GM19025 (cell line): Measurements from ENCODE around the gene SPATC1L.

Experiments
- ATAC-seq: cut with Tn5 transposase; IDR thresholded peaks from one replicate; pipeline ENCODE4 v1.9.1; 2021; ENCODE audit warnings: mild to moderate bottlenecking, low read depth, moderate library complexity; ENCODE audit not compliant: unreplicated experiment

The SPATC1L gene

DNA sequence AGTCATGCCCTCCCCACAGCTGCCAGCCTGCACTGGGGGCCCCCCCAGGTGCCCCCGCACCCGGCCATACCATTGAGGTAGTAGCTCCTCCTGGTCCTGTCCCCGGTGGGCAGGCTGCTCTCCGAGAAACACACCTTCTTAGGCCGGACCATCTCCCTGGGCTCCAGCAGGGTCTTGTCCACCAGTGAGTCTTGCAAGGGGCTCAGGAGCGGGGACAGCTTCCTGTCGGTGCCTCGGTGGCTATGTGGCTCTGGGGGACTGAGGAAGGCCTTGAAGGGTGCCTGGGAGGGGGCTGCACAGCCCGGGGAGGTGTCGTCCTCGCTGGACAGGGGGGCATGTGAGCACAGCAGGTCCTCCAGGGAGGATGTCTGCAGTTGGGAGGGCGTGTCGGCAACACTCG is 16.0 kb downstream of the SPATC1L start:
- ATAC-seq = no peak

DNA sequence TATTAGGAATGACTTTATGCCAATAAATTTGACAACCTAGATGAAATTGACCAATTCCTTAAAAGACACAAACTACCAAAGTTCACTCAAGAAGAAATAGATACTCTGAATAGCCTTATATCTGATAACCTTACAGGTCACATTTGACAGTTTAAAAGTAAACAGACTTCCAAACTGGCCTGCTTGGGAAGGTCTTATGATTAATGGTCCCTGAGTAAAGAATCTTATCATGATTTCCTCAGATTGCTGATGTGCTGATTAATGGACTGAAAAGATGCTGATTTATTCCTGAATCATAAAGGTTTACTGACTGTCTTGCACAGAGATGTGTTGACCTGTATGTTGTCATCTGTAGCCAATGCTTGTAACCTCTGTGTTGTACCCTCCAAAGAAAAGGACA is 19.2 kb downstream of the SPATC1L start:
- no peak for ATAC-seq

DNA sequence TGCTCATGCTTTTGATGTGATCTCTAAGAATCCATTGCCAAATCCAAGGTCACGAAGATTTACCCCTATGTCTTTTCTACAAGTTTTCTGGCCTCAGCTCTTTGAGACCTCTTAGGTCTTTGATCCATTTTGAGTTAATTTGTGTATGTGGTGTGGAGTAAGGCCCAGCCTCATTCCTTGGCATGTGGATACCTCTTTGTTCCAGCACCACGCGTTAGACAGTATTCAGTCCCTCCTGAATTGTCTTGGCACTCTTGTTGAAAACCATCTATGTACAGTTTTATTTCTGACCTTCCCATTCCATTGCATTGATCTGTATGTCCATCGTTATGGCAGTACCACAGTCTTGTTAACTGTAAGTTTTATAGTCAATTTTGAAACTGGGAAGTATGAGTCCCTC is 20.9 kb downstream of the SPATC1L start:
- ATAC-seq = no peak

DNA sequence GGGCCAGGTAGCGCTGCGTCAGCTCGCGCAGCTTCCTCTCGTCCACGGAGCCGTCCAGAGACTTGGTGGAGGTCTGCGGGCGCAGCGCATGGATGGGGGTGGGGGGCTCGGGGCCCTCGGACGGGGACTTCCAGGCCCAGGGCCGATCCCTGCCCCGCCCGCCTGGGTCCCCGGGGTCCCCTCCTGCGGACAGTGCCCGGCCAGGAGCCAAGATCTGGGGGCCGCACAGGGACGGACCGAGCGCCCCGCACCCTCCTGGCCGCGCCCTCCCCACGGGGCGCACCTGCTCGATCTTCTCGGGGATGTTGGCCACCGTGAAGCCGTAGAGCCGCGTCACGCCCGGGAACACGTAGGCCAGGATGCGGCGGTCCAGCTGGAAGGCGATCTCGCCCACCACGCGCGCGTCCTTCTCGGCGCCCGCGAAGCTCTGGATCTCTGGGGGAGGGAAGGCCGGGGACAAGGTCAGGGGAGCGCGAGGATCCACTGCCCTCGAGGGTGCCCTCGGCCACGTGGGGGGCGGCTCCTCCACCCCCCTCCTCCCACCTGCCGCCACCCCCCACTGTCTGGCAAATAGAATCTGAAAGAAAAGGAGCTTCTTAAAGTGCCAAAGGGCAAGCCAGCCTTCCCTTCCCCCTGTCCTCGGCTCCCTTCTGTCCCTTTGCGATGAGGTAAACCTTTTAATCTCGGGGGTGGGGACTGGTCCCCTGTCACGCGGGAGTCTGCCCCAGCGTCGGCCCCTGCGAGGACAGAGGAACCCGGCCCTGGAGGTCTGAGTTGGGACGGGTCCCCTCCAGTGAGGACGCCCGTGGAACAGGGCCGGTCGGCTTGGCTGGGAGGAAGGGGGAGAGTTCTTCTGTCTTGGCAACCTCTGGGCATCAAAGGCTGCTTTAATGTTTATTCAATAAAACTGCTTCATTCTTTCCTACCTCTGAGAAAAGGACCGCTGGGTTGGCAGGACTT is 22.3 kb downstream of the SPATC1L start:
- ATAC-seq = no peak

DNA sequence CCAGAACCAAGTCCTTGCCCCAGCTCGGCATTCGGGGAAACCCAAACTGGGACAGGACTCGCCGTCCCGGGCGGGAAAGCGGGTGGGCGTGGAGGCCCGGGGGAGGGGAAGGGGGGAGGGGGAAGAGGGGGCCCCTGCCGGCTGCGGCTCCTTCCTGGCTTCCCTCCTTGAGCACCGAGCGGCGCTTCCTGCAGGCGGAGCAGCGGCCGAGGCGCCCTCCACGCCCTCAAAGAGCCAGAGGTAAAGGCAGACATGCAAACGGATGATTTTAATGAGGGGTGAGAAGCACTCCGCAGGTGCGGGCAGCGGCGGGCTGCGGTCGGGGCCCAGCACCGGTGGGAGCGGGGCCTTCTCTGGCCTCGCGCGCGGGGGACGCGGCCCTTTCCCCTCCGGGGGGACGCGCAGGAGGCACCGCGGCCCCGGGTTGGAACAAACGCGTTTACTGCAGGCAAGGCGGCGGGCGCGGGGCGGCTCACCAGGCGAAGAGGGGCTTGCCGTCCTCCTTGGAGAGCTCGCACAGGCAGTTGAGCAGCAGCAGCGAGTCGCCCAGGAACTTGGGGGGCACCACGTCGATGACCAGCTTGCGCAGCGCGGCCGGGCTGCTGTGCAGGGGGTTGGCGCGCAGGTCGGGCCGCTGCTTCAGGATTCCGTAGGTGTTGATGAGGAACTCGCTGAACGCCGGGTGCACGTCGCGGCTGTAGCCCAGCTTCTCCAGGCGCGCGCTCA is 23.2 kb downstream of the SPATC1L start:
- ATAC-seq = no peak

DNA sequence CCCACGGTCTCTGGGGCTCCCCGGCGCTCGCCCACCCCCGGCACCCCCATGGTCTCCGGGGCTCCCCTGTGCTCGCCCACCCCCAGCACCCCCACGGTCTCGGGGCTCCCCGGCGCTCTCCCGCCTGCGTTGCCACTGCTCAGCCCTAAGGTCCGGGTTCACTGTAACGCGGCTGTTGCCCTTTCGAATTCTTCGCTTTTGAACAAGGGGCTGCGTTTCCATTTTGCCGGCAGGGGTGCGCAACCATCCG is 23.7 kb downstream of the SPATC1L start:
- no peak for ATAC-seq

DNA sequence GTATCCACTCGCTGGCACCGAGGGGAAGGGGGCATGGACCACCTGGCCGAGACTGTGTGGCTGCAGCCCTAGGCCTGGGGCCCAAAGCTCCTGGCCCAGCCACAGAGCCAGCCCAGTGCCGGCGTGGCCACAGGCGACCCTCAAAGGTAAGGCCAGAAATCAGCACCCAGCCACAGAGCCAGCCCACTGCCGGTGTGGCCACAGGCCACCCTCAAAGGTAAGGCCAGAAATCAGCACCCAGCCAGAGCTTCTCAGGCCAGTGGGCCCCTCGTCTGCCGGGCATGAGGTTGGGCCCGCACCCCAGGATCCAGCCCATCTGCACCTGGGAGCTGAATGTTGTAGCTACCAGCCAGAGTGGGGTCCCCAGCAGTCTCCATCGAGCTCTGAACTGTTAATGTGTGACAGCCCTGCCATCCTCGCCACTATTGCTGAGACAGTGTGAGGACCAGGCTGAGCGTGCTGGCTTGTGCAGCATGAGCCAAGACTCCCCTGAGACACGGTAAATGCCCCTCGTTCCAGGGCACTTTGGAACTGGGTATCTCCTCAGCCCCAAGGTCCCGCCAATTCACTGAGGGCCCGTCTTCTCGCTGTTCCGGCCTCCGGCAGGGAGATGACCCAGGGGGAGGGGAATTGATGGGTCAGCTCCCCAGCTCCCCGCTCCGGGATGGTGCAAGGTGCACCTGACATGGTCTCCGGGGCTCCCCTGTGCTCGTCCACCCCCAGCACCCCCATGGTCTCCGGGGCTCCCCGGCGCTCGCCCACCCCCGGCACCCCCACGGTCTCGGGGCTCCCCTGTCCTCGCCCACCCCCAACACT is 24.2 kb downstream of the SPATC1L start:
- no peak for ATAC-seq

DNA sequence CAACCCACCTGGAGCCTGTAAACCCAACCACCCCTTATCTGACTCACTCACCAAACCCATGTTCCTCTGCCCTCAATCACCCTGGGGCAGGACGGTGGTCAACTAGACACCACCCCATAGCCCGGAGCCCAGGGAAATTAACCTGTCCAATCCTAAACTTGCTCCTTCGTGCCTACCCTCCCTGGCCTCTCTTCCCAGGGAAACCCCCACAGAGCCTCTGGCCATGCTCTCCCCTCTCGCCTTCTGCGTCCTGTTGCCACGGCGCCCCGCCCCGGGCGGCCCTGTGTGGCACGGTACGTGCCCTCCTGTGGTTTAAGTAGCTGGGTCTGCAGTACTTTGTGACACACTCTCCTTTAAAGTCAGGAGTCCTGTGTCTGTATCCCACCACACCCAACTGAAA is 24.9 kb downstream of the SPATC1L start:
- ATAC-seq = no peak

DNA sequence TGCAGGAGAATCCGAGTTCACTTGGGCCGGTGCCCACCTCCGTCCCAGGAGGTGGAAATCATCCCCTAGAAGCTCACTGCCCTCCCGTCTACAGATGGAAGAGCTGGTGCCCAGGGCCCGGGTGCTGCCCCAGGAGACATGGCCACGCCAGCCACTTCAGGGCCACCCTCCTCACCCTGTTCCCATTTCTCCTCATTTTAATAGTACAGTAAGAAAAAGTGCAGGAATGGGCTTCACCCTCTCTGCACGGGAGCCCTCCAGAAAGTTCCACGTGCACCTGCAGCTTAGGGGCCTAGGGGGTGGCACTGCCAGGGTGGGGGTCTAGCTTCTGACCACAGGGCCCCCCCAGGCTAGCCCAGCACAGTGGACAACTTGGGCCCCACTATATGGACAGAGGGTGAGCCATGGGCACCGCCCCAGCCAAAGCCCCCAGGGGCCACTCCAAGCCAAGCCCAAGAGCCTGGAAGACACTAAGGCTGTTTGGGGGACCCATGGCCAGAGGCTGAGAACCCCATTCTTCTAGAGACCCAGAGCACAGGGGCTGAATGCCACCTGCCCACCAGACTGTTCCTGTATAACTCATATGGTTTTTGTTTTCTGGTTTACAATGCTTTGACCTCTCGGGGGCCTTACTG is 25.5 kb downstream of the SPATC1L start:
- ATAC-seq = no peak

DNA sequence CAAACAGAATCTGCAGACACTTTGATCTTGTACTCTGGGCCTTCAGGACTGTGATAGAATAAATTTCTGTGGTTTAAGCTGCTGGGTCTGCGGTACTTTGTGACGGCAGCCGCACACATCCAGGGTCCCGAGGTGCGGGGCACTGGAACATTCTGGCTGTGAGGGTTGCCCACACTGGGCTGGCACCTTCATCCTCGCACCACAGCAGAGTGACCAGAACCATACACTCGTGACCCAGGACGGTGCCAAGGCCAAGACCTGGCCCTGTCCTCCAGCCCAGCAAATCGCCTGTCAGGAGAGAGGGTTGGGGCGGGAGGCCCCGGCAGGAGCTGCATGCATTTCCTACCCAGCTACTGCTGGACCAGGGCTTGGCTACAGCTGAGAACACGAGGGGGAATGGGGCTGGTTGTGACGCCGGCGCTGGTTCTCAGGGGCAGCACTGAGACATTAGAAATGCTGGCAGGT is 26.2 kb downstream of the SPATC1L start:
- no peak for ATAC-seq

DNA sequence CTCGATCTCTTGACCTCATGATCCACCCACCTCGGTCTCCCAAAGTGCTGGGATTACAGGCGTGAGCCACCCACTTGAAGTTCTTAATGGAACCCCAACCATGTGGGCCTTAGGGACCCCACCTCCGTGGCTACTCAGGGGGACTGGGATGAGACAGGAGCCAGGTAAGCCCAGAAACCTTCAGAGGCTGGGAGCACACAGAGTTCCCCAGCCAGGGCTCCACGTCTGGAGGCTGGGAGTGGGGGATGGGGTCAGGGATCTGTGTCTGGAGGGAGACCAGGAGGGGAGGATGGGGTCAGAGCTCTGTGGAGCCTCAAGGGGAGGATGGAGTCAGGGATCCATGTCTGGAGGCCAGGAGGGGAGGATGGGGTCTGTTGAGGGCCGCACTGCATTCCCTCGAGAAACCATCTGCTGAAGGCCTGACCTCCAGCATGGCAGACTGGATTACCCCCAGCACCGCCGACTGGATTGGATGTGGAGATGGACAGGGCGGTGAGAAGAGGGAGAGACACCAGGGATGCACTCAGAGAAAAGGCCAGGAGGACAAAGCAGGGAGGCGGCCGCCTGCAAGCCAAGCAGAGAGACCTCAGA is 26.8 kb downstream of the SPATC1L start:
- no peak for ATAC-seq

DNA sequence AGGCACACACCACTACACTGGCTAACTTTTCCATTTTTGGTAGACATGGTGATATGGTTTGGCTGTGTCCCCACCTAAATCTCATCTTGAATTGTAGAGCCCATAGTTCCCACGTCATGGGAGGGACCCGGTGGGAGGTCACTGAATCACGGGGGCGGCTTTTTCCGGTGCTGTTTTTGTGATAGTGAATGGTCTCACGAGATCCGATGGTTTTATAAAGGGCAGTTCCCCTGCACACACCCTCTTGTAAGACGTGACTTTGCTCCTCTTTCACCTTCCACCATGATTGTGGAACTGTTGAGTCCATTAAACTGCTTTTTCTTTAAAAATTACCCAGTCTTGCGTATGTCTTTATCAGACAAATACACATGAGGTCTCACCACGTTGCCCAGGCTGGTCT is 27.6 kb downstream of the SPATC1L start:
- ATAC-seq = no peak

DNA sequence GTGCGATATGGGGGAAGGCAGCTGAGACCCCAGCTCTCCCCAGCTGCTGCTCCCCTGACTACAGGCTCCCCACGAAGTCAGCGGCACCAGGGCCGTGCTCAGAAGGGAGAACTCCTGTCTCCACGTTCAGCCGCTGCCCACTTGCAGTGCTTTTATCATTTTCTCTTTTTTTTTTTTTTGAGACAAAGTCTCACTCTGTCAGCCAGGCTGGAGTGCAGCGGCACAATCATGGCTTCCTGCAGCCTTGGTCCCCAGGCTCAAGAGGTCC is 27.9 kb downstream of the SPATC1L start:
- ATAC-seq = no peak

DNA sequence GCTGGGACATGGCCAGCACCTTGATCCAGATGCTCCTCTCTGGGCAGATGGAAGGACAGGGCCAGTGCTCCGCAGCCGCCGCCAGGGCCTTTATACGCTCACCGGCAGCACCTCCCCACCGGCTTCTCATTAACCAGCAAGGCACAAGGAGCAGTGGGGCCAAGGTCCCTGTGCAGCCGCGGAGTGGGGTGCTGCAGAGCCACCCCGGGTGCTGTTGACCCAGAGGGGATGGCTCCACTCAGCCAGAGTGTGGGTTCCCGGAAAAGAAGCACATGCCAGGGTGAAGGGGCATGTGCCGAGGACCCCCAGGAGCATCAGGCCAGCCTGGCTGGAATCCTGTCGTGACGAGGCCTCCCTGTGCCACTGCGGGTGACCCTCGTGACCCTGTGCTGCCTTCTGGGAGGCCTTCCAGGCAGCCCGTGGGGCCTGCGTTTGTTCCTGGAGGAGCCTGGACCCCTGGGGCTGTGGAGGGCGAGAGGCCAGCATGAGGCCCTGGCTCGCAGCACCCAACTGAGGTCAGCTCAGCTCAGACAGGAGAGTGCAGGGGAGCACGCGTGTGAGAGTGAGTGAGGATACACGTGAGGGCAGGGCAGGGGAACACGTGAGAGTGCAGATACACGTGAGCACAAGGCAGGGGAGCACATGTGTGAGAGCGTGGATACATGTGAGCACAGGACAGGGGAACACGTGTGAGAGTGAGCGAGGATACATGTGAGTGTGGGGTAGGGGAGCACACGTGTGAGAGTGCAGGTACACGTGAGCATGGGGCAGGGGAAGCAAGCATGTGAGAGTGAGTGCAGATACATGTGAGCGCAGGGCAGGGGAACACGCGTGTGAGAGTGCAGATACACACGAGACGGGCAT is 28.5 kb downstream of the SPATC1L start, which contains the start of gene FTCD:
Gene FTCD, minus strand, starts transcription at position 66 of the 864 bp plus-strand sequence. Its CDS starts 56 bp downstream, at position 10.
- ATAC-seq = no peak

DNA sequence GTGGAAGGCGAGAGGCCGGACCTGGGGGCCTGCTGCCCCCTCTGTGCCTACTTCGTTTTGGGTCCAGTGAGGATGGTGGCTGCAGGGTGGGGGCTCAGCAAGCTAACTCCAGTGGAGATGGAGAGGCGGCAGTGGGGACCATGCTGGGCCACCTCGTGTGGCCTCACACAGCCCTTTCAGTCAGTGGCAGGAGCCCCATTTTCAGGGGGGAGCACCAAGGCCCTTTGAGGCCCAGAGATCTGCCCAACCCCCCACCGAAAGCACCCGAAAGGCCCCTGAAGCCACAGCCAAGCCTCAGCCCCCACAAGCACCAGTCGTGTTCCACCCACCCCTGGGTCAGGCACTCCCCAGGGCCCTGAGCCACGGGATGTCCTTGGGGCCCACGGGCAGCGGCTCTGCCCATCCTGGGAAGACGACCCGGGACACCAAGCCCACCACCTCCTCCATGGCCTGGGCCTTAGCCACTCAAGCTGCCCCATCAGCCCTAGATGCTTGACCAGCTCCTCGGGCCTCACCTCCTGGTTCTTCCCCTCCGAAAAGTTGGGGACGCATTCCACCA is 29.2 kb downstream of the SPATC1L start:
- no peak for ATAC-seq

DNA sequence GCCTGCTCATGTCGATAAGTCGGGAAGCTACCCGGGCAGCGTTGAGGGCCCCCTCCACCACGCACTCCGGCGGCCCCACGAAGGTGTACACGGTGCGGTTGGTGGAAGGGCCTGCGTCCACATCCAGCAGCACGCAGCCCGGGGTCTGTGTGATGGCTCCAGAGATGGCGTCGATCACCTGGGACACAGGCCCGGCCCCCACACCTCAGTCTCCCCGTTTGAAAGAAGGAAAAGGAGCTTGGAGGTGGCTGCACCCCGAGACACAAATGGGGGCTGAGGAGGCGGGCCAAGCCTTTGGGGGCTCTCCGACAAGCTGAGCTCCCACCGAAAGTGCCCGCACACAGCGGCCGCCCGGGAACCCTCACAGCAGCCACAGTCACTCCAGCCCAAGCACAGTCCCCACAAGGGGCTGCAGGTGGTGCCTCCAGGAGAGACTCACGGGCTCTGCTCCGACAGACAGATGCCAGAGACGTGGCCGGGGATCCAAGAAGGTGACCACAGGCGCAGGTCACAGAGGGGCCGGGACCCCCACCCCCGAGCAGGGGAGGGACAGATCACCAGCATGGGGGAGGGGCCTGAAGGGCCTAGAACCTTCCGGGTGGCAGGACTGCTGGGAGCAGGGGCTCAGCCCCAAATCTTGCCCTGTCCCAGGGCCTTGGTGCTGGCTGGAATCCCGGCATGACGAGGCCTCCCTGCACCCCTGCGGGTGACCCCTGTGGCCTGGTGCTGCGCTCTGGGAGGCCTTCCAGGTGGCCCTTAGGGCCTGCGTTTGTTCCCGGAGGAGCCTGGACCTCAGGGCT is 29.9 kb downstream of the SPATC1L start:
- no peak for ATAC-seq

DNA sequence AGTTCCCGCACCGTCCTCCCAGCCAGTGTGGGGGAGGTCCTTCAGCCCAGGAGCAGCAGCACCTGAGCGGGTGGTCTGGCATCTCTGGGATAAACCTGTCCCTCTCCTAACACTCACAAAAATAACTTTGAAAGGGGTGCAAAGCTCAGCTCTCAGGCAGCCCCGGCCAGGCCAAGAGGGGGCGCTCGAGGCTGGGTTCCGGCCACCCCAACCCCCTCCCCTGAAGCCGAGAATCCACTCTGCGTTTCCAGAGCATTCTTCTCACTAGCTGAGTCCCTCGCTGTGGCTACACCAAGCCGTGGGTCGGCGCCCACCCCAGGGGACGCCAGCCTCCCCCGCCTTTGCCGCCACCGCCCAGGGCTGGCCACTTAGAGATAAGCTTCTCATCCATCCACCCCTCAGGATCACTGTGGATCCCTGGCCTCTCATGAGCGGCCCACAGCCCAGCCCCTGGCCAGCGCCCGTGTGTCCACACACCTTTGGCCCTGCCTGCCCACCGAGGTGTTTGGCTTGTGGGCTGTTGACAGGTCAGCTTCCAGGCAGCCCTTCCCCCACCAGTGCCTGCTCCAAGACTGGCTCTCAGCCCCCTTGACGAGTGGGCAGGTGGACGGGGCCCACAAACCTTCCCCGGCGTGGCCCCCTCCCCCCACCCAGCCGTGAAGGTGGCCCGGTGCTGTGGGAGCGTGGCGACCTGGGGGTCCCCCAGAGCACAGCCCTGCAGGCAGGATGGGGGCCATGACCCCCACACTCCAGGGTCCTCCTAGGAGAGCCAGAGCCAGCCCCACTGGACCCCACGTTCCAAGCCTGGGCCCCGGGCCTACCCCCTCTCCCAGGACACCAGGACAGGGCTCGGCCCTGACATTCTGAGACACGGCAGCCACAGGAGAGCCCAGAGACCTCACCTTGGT is 30.8 kb downstream of the SPATC1L start:
- ATAC-seq = no peak

DNA sequence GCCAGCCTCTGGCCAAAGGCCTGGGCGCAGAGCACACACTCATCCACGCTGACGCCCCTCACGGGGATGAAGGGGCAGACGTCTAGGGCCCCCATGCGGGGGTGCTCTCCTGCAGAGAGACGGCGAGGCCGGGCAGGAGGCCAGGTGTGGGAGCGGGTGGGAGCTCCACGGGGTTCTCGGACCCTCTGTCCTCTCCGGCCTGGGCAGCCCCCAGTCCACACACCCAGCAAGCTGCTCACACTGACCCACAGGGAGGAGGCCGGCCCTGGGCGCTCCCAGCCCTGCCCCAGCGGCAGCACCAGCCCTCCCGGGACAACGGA is 31.4 kb downstream of the SPATC1L start:
- no peak for ATAC-seq
